MCF 10A (cell line): Measurements from ENCODE around the gene WBP2NL. TPM values are rescaled to one million over a fixed set of nuclear protein-coding genes. Genes with fewer than 3 reads are reported as not detected.
A peak's percentile ranks its signal among the peaks of the same experiment; 100 is the strongest.

Source experiments
- BruUV-seq: library from RNA; stranded (reverse); fragments of 400-500 nt; replicated peaks from 2 replicates; lab custom pipeline; 2021; lab: Mats Ljungman, UMichigan
- CTCF ChIA-PET: fragments of 300-600 bp; sonication (Branson Sonifier 250); formaldehyde crosslinking; extraction: SDS; loops from one replicate; lab custom pipeline; 2021; ENCODE audit warnings: antibody characterized with exemption, inconsistent platforms; lab: Yijun Ruan, JAX
- POLR2A ChIA-PET: fragments of 300-600, 350-650 bp; sonication (Branson Sonifier 250); formaldehyde crosslinking; extraction: SDS; loops from one replicate; lab custom pipeline; 2020; ENCODE audit warnings: antibody characterized with exemption, inconsistent platforms; lab: Yijun Ruan, JAX
- DNase-seq: peaks from one replicate; pipeline ENCODE4 v3.0.0-alpha.2; 2018; ENCODE audit not compliant: unreplicated experiment
- H3K27ac Mint-ChIP-seq: one replicate; pipeline ENCODE4 v1.8.0; 2022; ENCODE audit warnings: mild to moderate bottlenecking, low read depth, mixed read lengths; ENCODE audit not compliant: unreplicated experiment
- H3K27me3 Mint-ChIP-seq: one replicate; pipeline ENCODE4 v1.8.0; 2022; ENCODE audit warnings: mixed read lengths; ENCODE audit not compliant: insufficient read depth, unreplicated experiment
- H3K36me3 Mint-ChIP-seq: one replicate; pipeline ENCODE4 v1.8.0; 2022; ENCODE audit warnings: mild to moderate bottlenecking, moderate library complexity, mixed read lengths; ENCODE audit not compliant: insufficient read depth, unreplicated experiment
- H3K4me1 Mint-ChIP-seq: one replicate; pipeline ENCODE4 v1.8.0; 2022; ENCODE audit warnings: mixed read lengths; ENCODE audit not compliant: insufficient read depth, unreplicated experiment
- H3K4me3 Mint-ChIP-seq: one replicate; pipeline ENCODE4 v1.8.0; 2022; ENCODE audit warnings: mild to moderate bottlenecking, moderate library complexity, mixed read lengths; ENCODE audit not compliant: unreplicated experiment
- H3K9me3 Mint-ChIP-seq: one replicate; pipeline ENCODE4 v1.8.0; 2022; ENCODE audit warnings: mixed read lengths; ENCODE audit not compliant: unreplicated experiment
- CTCF ChIP-seq: fragments of 200-600 bp; IDR thresholded peaks from one replicate; pipeline ENCODE4 v1.8.0; 2022; ENCODE audit warnings: antibody characterized with exemption, mild to moderate bottlenecking; ENCODE audit not compliant: unreplicated experiment
- intact Hi-C: fragments of 100-400 bp; cut with micrococcal nuclease; formaldehyde crosslinking; loops from 2 replicates; pipeline ENCODE4 v1.14.1; 2022
- total RNA-seq: library from RNA; stranded (reverse); gene quantifications from 2 replicates; pipeline ENCODE4 v1.2.3, GENCODE V29; 2022

The WBP2NL gene
- total RNA-seq, 1 experiment from 2014 or later: 1.1 TPM

- Mint-ChIP-seq H3K36me3 (peaks cover 13% of the 10 kb centered on the region), H3K4me1 (no peaks in the 10 kb centered on the region), H3K27me3 (no peaks in the 10 kb centered on the region), H3K27ac (no peak overlapping the region), H3K4me3 (peak overlapping the region; percentile 31), H3K9me3 (no peaks in the 10 kb centered on the region)
- intact Hi-C loops: no loop called here
- DNase-seq: no peak
- TF ChIP-seq CTCF: no peak
- no TSS peak for BruUV-seq
- ChIA-PET CTCF (interaction anchor here (0.7 kb wide), 1 partner anchor 231 kb away, joined by 3 read pairs; no protein-coding TSS in a partner anchor), POLR2A (interaction anchor here (1.3 to 4.1 kb wide), 3 partner anchors 7 to 131 kb away, joined by 3 to 142 read pairs (median 39); partner anchors contain the start of genes CENPM, NAGA and NDUFA6)
Measured at GRCh38 chr22:42077486-42078125, 79.0 kb downstream of the WBP2NL start.

Other genes with a start within 250 kb of the WBP2NL start
- gene CCDC134, start 198.1 kb upstream of the WBP2NL start, total RNA-seq: 4.0 and 4.3 TPM in 2 replicates
- 88.4 and 104 TPM in 2 replicates for gene SREBF2, start 165.7 kb upstream of the WBP2NL start, total RNA-seq
- gene SHISA8, start 83.7 kb upstream of the WBP2NL start, total RNA-seq: not detected in 2 replicates
- gene TNFRSF13C, start 72.0 kb upstream of the WBP2NL start, total RNA-seq: 0.12 TPM in 2 replicates
- gene CENPM, start 51.6 kb upstream of the WBP2NL start, total RNA-seq: 9.1 and 21.1 TPM in 2 replicates
- 0.21 and 0.29 TPM in 2 replicates for gene SEPTIN3, start 29.3 kb upstream of the WBP2NL start, total RNA-seq
- 8.0 and 9.1 TPM in 2 replicates for gene NAGA, start 72.0 kb downstream of the WBP2NL start, total RNA-seq
- gene PHETA2, start 75.5 kb downstream of the WBP2NL start, total RNA-seq: 0.27 TPM in 1 of 2 replicates, not detected in the other
- gene SMDT1, start 80.9 kb downstream of the WBP2NL start, total RNA-seq: 76.9 and 96.7 TPM in 2 replicates
- gene NDUFA6, start 92.0 kb downstream of the WBP2NL start, total RNA-seq: 74.9 and 80.4 TPM in 2 replicates
- 2.0 and 3.5 TPM in 2 replicates for gene CYP2D6, start 132.0 kb downstream of the WBP2NL start, total RNA-seq